ENCODE data around the gene IDH3B. TPM values are rescaled to one million over a fixed set of nuclear protein-coding genes. Genes with fewer than 3 reads are reported as not detected.
A peak's percentile ranks its signal among the peaks of the same experiment; 100 is the strongest.

The IDH3B gene
- total RNA-seq, 4 donors from 2014 or later, result 115 to 122 (median 118) TPM

- DNase-seq (ENCODE audit: extremely low spot score), result no peak
- 74% methylated on average over 4 of the region's 4 CpGs for WGBS
- intact Hi-C loops (cut with DNase I), result no loop called here
These were observed 16.0 kb upstream of the IDH3B start for GRCh38 chr20:2680046-2680445.

GRCh38 chr20:2673453-2673852, 9.4 kb upstream of the IDH3B start:
- DNase-seq (ENCODE audit: extremely low spot score), result no peak
- no peaks in the 10 kb centered on the region for H3K9me3 ChIP-seq
- H3K36me3 ChIP-seq, result no peaks in the 10 kb centered on the region
- WGBS, result 92% methylated on average over 4 of the region's 4 CpGs
- no peaks in the 10 kb centered on the region for H3K27me3 ChIP-seq
- intact Hi-C loops (cut with DNase I), result no loop called here
- no peak overlapping the region for H3K4me3 ChIP-seq
- no peak for TF ChIP-seq POLR2AphosphoS5 (IDR thresholded peaks at IDR 0.05)
- no peak for TF ChIP-seq EP300 (IDR thresholded peaks at IDR 0.05)
- no peak for TF ChIP-seq POLR2A (IDR thresholded peaks at IDR 0.05; ENCODE audit: low read depth)
- no peak for TF ChIP-seq CTCF (IDR thresholded peaks at IDR 0.05)
- no peak overlapping the region for H3K27ac ChIP-seq (replicated peaks in 1 of 4)
- H3K4me1 ChIP-seq, result no peaks in the 10 kb centered on the region

More at GRCh38 chr20:2680046-2680445, 16.0 kb upstream of the IDH3B start:
- H3K4me1 ChIP-seq, result no peaks in the 10 kb centered on the region
- no peak for TF ChIP-seq CTCF (IDR thresholded peaks at IDR 0.05)
- TF ChIP-seq POLR2A (IDR thresholded peaks at IDR 0.05; ENCODE audit: low read depth), result no peak
- TF ChIP-seq POLR2AphosphoS5 (IDR thresholded peaks at IDR 0.05), result no peak
- no peak for TF ChIP-seq EP300 (IDR thresholded peaks at IDR 0.05)
- peaks cover 0 to 2% (median 0%) of the 10 kb centered on the region in 4 donors for H3K27me3 ChIP-seq
- H3K36me3 ChIP-seq, result no peaks in the 10 kb centered on the region
- no peak overlapping the region for H3K4me3 ChIP-seq
- H3K27ac ChIP-seq (replicated peaks in 1 of 4), result no peak overlapping the region
- no peaks in the 10 kb centered on the region for H3K9me3 ChIP-seq

GRCh38 chr20:2672446-2672845, 8.4 kb upstream of the IDH3B start:
- intact Hi-C loops (cut with DNase I), result no loop called here
- no peaks in the 10 kb centered on the region for H3K4me1 ChIP-seq
- H3K36me3 ChIP-seq, result no peaks in the 10 kb centered on the region
- DNase-seq (ENCODE audit: extremely low spot score), result no peak
- H3K27ac ChIP-seq (replicated peaks in 1 of 4), result no peak overlapping the region
- H3K27me3 ChIP-seq, result no peaks in the 10 kb centered on the region
- WGBS, result 79% methylated on average over 3 of the region's 3 CpGs
- no peak overlapping the region for H3K4me3 ChIP-seq
- no peak for TF ChIP-seq CTCF (IDR thresholded peaks at IDR 0.05)
- TF ChIP-seq EP300 (IDR thresholded peaks at IDR 0.05), result no peak
- TF ChIP-seq POLR2A (IDR thresholded peaks at IDR 0.05; ENCODE audit: low read depth), result no peak
- no peak for TF ChIP-seq POLR2AphosphoS5 (IDR thresholded peaks at IDR 0.05)
- H3K9me3 ChIP-seq, result no peaks in the 10 kb centered on the region

- 34% methylated on average over 4 of the region's 4 CpGs for WGBS
- Histone ChIP-seq H3K27me3 (no peaks in the 10 kb centered on the region), H3K36me3 (no peaks in the 10 kb centered on the region), H3K27ac (replicated peaks in 1 of 4) (no peak overlapping the region), H3K9me3 (no peaks in the 10 kb centered on the region), H3K4me1 (no peaks in the 10 kb centered on the region), H3K4me3 (no peak overlapping the region)
- TF ChIP-seq EP300 (IDR thresholded peaks at IDR 0.05) (no peak), POLR2A (IDR thresholded peaks at IDR 0.05; ENCODE audit: low read depth) (no peak), CTCF (IDR thresholded peaks at IDR 0.05) (no peak), POLR2AphosphoS5 (IDR thresholded peaks at IDR 0.05) (no peak)
- intact Hi-C loops (cut with DNase I), result no loop called here
- no peak for DNase-seq (ENCODE audit: extremely low spot score)
These were observed 8.0 kb upstream of the IDH3B start for GRCh38 chr20:2671977-2672376.

GRCh38 chr20:2663364-2663886, 591 bp downstream of the IDH3B start:
- TF ChIP-seq EP300 (IDR thresholded peaks at IDR 0.05) (no peak), POLR2A (IDR thresholded peaks at IDR 0.05; ENCODE audit: low read depth) (no peak), CTCF (IDR thresholded peaks at IDR 0.05) (no peak), POLR2AphosphoS5 (IDR thresholded peaks at IDR 0.05) (no peak)
- Histone ChIP-seq H3K4me1 (peaks cover 17 to 21% (median 20%) of the 10 kb centered on the region in 4 donors), H3K27me3 (no peaks in the 10 kb centered on the region), H3K4me3 (peak overlapping the region; percentile 78 to 86 (median 81)), H3K27ac (replicated peaks in 1 of 4) (peak overlapping the region; percentile 85 to 90 (median 89)), H3K36me3 (peaks cover 41 to 48% (median 46%) of the 10 kb centered on the region in 4 donors), H3K9me3 (no peaks in the 10 kb centered on the region)
- WGBS, result 8% methylated on average over 13 of the region's 13 CpGs
- no peak for DNase-seq (ENCODE audit: extremely low spot score)
- intact Hi-C loops (cut with DNase I), result loop anchor here (10.0 kb wide), 1 partner anchor 211 kb away; the partner anchor contains the start of gene PTPRA

Measured in esophagus muscularis mucosa (tissue), 4 donors.